Panc1 (cell line): ENCODE measurements around the gene GRIK5.
"Not testable (repeated sequence)": the region's sequence is repeated elsewhere in the genome, so short reads cannot be mapped to it uniquely, and the experiment has no call there.

Experiments used
- POLR2AphosphoS5 ChIP-seq: IDR thresholded peaks from 2 replicates; pipeline ENCODE4 v1.6.1; 2012; ENCODE audit warnings: mild to moderate bottlenecking, low read depth, low read length, moderate library complexity
- TCF7L2 ChIP-seq: IDR thresholded peaks from 2 replicates; pipeline ENCODE4 v1.6.1; 2011; ENCODE audit warnings: mild to moderate bottlenecking, low read depth, low read length, inconsistent platforms
- TF ChIP-seq, protein P1 (sequence below): fragments of 450-650 bp; IDR thresholded peaks from 2 replicates; pipeline ENCODE4 v1.5.1; 2017; ENCODE audit warnings: mild to moderate bottlenecking
- TF ChIP-seq, protein P2 (sequence below), 2 experiments: IDR thresholded peaks; 2 replicates each; pipeline ENCODE4 v1.6.1; 2011 to 2012; ENCODE audit warnings: low read depth in 2 of 2, control low read depth in 1 of 2, low read length in 1 of 2, mild to moderate bottlenecking in 1 of 2, moderate library complexity in 1 of 2; ENCODE audit not compliant: insufficient read depth in 1 of 2

DNA sequence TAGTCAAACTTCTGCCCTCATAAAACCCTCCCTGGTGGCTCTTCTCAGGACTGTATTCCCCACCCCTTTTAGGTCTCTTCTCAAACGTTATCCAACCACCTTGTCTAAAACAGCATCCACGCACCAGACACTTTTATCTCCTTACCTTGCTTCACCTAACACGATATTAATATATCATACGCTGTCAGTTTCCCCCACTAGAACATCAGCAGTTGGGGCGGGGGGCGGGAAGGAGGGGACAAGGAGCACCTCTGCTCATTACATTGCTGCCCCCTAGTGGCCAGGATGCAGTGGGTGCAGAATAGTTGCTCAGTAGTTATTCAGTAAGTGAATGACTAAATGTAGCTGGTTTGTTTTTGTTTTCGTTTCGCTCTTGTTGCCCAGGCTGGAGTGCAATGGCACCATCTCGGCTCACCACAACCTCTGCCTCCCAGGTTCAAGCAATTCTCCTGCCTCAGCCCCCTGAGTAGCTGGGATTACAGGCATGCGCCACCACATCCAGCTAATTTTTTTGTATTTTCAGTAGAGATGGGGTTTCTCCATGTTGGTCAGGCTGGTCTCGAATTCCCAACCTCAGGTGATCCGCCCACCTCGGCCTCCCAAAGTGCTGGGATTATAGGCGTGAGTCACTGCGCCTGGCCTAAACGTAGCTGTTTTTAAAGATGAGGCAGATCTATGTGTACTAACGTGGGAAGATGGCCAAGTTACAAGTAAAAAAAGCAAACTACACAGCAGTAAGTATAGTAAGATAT is 35.2 kb downstream of the GRIK5 start:
- TF ChIP-seq, protein P1, sequence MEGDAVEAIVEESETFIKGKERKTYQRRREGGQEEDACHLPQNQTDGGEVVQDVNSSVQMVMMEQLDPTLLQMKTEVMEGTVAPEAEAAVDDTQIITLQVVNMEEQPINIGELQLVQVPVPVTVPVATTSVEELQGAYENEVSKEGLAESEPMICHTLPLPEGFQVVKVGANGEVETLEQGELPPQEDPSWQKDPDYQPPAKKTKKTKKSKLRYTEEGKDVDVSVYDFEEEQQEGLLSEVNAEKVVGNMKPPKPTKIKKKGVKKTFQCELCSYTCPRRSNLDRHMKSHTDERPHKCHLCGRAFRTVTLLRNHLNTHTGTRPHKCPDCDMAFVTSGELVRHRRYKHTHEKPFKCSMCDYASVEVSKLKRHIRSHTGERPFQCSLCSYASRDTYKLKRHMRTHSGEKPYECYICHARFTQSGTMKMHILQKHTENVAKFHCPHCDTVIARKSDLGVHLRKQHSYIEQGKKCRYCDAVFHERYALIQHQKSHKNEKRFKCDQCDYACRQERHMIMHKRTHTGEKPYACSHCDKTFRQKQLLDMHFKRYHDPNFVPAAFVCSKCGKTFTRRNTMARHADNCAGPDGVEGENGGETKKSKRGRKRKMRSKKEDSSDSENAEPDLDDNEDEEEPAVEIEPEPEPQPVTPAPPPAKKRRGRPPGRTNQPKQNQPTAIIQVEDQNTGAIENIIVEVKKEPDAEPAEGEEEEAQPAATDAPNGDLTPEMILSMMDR = peak; percentile 90
- TF ChIP-seq, protein P2, sequence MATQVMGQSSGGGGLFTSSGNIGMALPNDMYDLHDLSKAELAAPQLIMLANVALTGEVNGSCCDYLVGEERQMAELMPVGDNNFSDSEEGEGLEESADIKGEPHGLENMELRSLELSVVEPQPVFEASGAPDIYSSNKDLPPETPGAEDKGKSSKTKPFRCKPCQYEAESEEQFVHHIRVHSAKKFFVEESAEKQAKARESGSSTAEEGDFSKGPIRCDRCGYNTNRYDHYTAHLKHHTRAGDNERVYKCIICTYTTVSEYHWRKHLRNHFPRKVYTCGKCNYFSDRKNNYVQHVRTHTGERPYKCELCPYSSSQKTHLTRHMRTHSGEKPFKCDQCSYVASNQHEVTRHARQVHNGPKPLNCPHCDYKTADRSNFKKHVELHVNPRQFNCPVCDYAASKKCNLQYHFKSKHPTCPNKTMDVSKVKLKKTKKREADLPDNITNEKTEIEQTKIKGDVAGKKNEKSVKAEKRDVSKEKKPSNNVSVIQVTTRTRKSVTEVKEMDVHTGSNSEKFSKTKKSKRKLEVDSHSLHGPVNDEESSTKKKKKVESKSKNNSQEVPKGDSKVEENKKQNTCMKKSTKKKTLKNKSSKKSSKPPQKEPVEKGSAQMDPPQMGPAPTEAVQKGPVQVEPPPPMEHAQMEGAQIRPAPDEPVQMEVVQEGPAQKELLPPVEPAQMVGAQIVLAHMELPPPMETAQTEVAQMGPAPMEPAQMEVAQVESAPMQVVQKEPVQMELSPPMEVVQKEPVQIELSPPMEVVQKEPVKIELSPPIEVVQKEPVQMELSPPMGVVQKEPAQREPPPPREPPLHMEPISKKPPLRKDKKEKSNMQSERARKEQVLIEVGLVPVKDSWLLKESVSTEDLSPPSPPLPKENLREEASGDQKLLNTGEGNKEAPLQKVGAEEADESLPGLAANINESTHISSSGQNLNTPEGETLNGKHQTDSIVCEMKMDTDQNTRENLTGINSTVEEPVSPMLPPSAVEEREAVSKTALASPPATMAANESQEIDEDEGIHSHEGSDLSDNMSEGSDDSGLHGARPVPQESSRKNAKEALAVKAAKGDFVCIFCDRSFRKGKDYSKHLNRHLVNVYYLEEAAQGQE (IDR thresholded peaks at IDR 0.05; ENCODE audit: insufficient read depth in 1 of 2, low read depth in 2 of 2, low read length in 1 of 2) = not testable (repeated sequence)
- not testable (repeated sequence) for TF ChIP-seq POLR2AphosphoS5, TCF7L2
